ENCODE measurements around the gene PAIP2B.

DNA sequence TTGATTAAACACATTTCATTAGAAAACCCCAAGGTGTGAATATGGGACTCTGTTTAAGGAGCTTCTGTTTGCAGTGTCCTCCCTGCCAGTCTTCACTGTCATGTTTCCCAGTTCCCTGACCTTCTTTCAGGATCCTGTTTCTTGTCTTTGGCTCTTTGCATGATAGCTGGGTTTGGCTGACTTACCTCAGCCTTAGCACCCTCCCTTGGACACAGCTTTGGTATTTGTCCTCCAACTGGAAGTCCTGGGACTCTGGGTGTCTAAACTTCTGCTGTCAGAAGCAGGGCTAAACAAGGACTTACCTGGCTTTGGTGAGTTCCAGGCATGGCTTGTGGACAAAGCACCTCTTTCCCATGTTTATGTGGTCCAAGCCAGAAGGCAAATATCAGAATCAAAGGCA is 11.2 kb upstream of the PAIP2B start:
- TF ChIP-seq, protein P1, sequence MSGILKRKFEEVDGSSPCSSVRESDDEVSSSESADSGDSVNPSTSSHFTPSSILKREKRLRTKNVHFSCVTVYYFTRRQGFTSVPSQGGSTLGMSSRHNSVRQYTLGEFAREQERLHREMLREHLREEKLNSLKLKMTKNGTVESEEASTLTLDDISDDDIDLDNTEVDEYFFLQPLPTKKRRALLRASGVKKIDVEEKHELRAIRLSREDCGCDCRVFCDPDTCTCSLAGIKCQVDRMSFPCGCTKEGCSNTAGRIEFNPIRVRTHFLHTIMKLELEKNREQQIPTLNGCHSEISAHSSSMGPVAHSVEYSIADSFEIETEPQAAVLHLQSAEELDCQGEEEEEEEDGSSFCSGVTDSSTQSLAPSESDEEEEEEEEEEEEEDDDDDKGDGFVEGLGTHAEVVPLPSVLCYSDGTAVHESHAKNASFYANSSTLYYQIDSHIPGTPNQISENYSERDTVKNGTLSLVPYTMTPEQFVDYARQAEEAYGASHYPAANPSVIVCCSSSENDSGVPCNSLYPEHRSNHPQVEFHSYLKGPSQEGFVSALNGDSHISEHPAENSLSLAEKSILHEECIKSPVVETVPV (CRISPR knock-in tag; IDR thresholded peaks at IDR 0.05) = no peak
- TF ChIP-seq CSDC2 (CRISPR knock-in tag; IDR thresholded peaks at IDR 0.05) (no peak), ZFP3 (CRISPR knock-in tag; IDR thresholded peaks at IDR 0.05) (no peak), ZNF8 (CRISPR knock-in tag; IDR thresholded peaks at IDR 0.05) (no peak), ARNTL (CRISPR knock-in tag; IDR thresholded peaks at IDR 0.05; ENCODE audit: borderline replicate concordance, low read depth) (no peak)

Data from SK-N-SH treated with all-trans-retinoic acid at 6 μM for 48 hours (cell line).